Hematopoietic multipotent progenitor cell treated with erythropoietin and hydrocortisone succinate and interleukin-3 and kit ligand, for 8 days (in vitro differentiated cells): ENCODE results near the gene ACTR8.

Experiments used
- DNase-seq: peaks from one replicate; pipeline ENCODE4 v3.0.0-alpha.2; 2015

ACTR8 gene

DNA sequence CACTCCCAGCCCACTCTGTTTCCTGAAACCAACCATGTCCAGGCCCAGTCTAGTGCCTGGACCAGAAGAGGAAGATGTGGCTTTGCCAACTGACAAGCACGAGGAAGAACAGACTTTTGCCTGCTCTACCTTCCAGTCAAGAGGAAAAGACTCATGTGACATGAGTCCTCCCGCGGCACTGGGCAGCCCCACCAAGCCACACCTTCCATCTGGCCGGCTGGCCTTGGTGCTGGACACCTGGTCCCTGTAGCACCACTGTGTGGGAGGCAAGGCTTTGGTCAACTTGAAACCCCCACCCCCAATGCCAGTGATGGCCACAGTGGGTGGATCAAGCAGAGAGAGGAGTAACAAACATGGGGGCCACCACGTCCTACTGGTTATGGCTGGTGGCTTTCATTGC, 48.3 kb downstream of the ACTR8 start:
- no peak for DNase-seq

DNA sequence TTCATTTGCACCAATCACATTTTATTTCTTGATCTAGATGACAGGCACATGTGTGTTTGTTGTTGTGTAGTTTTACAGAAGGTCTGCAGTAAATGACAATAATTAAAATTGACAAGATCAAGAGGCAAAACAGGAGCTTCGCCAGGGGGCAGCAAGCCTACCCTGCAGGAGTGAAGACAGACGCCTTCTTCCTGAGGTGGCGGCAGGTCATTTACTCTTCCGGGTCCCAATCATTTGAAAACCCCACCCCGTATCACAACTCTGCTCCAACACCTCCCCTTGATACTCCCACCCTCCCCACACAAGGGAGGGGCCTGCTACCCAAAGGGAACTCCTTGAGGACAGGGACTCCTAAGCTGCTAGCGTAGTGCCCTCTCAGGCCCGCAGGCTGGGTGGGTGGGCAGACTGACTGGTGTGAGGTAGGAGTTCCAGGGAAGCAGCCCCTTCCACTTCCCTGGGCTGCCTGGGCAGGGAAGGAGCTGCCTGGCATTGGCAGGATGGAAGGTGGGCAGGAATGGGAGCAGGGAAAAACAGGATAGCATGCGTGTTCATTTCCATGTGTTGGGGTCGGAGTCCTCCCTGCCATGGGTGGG, 48.8 kb downstream of the ACTR8 start:
- no peak for DNase-seq

DNA sequence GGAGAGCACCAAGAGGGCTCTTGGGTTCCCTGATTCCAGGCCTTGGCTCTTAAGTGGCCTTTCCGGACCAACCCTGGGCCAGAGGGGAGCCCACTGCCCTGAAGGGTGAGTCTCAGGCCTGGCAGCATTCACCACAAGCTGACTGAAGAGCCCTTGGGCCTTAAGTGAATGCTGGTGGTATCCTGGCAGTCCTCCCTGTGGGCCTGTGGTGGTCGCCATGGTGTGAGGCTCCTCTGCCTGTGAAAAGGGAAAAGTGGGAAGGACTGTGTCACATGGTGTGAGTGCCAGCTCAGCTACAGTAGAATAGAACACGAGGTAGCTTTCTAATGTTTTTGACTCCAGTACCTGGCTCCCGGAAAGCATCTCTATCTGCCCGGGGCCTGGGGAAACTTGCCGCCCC, 51.0 kb downstream of the ACTR8 start:
- DNase-seq, result no peak

DNA sequence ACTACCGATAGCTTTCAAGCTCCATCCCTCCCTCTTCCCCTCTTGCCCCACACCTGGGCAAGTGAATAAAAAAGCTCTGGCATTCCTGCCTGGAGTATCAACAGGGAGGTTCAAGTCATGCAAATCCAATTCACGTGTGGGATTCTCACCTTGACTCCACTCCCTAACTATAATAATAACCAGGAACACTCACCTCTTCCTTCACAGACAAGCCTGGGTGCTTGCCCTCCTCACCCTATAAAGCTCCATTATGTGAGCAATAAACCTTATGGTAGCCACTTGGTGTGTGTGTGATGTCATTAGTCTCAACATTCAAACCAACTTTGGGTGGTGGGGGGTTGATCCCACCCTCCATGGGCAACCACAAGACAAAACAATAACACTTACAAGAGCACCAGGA, 52.3 kb downstream of the ACTR8 start:
- DNase-seq, result no peak

DNA sequence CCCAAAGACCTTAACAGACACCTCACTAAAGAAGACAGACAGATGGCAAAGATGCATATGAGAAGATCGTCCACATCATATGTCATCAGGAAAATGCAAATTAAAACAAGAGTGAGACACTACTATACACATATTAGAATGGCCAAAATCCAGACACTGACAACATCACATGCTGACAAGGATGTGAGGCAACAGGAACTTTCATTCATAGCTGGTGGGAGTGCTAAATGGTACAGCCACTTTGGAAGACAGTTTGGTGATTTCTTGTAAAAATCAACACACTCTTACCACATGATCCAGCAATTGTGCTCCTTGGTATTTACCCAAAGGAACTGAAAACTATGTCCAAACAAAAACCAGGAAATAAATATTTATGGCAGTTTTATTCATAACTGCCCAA, 53.4 kb downstream of the ACTR8 start:
- DNase-seq, result no peak

DNA sequence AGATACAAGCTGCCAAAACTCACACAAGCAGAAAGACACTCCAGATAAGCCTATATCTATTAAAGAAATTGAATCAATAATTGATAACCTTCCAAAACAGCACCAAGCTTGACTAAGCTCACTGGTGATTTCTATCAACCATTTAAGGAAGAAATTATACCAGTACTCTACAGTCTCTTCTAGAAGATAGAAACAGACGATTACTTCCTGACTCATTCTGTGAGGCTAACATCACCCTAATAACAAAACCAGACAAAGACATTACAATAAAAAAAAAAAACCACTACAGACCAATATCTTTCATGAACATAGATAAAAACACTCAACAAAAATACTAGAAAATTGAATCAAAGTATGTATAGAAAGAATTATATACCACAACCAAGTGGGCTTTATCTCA, 55.9 kb downstream of the ACTR8 start:
- DNase-seq, result no peak

DNA sequence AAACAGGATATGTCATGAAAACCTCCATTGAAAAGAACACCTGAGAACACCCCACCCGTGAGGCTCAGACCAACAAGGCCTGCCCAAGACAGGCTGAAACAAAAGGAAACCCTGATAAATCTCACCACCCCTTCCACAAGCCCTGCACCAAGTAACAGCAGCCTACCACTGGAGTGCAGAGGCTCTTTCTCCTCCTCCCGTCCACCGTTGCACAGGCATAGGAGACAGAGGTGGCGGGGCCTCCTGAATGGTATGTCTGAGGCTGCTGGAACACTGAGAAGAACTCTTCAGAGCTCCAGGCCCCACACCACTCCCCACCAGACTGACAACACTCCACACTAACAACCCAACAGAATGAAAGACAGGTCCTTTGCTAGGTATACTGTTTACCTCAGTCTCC, 57.2 kb downstream of the ACTR8 start:
- DNase-seq, result no peak

DNA sequence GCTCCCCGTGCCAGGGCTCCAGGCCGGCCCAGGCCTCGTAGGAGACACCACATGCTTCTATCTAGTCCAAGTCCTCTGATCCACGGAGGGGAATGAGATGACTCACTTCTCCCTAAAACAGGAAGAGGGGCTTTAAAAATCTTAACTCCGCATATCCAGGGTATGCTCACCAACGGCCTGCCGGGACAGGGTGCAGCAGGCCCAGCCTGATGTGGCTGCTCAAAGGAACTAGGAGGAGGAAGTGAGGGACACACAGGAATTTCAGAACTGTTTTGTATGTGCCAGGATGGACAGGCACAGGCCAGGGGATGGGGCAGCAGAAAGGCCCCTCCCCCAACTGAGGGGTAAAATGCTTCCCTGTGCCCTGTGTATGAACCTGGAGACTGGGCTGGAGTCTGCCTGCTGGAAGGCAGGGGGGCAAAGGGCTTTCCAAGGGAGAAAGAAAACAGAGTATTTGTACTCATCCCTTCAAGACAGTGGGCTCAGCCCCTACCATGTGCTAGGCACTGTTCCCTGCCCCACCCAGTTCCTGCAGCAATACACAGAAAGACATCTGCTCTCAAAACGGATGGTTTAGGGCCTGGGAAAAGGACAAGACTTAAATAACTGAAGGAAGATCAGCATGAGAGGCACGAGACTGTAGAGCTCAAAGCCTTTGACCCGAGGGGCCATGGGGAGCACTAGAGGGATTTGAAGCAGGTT, 57.8 kb downstream of the ACTR8 start:
- no peak for DNase-seq

DNA sequence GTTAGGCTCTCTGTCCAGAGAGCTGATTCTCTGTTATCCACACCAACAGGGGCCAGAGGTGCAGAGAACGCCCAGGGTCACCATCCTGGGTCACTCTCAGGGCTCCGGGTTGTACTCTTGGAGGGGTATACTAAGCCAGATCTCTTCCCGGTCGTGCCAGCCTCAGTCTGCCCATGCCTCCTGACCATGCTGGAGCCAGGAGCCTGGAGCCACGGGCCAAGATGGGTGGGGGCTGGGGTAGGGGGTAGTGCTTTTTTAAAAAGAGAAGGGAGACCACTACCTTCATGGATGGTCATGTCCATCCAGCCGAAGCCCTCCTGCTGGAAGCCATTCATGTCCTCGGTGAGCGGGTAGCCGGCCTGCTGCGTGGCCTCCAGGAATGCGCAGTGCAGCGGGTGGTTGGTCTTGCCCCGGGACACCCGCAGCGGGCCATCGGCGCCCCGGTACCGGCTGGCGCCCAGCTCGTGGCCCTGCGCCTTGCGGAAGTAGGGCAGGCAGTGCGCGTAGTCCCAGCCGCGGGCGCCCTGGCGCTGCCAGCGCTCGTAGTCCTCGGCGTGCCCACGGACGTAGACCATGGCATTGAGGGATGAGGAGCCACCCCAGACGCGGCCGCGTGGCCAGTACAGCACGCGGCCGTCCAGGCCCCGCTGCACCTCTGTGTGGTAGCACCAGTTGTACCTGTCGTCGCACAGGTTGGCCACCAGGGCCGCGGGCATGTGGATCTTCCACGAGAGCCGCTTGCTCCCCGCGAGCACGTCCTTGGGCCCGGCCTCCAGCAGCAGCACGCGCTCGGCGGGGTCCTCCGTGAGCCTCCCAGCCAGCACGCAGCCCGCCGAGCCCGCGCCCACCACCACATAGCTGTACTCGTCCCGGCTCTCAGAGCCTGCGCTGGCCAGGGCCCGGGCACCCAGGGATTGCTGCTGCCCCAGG, 58.7 kb downstream of the ACTR8 start:
- DNase-seq, result no peak

DNA sequence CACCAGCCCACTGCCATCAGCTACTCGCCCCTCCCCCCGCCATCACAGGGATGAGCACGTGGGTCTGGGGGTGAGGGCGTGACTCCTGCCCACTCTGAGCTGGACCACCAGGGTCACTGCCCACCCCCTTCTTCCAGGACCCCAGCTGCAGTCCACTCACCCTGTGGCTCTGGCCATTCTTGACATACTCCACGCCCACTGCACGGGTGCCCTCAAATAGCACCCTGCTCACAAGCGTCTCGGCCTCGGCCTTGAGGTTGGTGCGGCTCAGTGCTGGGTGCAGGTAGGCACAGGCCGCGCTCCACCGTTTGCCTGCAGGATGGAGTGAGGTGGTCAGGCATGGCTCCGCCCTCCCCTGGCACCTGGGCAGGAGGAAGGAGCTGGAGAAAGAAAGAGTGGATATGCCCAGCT, 59.6 kb downstream of the ACTR8 start:
- no peak for DNase-seq

DNA sequence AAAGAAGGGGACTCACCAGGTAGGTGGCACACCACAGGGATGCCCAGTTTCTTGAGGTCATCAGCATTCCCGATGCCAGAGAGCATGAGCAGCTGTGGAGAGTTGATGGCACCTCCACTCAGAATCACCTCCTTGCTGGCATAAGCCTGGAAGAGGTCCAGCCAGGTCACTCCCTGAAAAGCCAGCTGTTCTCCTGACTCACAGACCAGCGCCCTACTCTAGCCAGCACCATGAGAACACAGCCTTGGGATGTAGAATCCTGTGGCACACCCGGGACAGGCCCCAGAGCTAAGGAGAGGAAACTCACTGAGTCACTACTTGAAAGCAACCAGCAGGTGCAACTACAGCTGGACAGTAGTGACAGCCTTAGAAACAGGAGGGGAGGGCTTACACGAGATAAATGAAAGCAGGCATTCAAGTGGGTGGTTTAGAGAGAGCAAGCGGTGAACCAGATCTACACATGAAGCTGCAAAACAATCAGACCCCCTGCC, 60.3 kb downstream of the ACTR8 start:
- no peak for DNase-seq

DNA sequence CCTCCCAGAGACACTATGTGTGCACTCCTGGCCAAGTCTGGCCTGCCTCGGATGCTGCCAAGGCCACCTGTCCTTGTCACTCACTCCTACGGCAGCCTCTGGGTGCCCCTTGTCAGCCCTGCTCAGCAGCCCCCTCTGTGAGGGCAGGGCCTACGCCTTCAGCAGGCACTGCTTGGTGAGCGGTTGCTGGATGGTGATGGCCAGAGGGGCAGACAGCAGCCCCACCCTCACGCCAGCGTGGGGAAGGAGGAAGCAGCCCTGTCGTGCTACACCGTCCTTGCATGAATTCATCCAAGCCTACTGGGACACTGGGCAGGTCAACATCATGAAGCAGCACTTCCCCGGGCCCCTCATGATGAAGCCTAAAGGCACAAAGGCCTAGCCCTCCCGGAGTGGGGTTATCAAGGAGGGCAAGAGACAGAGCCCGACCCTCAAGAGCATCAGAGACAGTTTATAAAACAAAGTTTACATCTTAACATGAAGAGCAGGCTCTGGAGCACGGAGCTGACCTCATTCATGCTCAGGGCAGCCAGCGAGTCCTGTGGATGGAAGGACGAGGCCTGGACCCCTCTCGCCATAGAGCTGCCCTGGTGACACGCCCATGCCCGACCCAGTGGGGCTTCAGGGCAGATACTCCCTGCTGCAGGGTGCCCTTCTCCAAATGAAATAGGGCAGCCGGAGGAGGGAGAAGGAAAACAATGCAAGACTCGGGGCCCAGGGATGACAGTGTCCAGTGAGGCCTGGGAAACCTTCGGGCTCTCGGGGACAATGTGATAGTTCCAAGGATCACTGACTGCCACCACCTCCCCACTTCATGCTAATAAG, 61.0 kb downstream of the ACTR8 start:
- DNase-seq, result no peak

DNA sequence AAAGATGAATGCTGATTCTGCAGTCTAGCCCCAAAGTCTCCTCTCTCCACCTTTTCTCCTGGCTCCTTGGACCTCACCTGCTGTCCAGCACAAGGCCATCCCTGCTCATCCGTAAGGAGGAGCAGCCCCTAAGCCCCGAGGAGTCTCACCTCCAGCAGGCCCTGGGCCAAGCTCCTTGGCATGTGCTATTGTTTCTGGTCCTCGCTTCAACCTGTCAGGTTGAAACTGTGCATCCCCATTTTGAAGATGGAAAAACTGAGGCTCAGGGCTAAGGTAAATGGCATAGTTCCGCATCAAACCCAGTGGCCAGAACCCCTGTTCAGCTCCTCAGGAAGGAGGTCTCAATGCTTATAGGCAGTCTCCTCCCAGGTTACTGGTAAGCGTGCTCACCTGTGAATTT, 61.9 kb downstream of the ACTR8 start:
- no peak for DNase-seq

DNA sequence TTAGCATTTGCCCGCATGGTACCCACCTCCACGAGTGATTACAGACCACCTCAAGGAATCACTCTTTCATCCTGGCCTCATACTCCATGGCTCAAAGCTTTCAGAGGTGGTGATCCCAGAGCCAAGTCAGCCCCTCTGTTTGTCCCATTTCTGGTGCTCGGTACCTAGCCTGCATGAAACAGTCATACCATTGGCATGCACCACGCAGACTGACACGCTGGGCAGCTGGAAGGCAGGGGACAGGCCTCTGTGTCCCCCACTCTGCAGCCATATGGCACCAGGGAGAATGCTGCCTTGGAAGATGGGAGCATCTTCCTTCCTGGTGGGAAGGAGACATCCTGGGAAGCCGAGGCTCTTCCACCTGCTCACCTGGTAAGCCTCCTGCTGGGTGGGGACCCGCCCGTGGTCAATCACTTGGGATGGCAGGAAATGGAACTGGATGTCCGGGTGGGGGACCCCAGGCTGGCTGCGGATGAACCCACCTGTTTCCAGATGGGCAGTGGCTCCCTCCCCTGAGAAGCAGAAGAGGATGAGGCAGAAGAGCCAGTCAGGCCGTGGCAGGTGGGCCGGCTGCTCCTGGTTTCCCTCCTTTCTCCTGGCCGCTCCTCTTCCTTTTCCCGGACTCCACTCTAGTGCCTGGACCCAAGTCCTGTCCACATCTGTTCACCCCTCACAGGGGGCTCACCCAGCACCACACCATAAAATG, 62.6 kb downstream of the ACTR8 start:
- no peak for DNase-seq

DNA sequence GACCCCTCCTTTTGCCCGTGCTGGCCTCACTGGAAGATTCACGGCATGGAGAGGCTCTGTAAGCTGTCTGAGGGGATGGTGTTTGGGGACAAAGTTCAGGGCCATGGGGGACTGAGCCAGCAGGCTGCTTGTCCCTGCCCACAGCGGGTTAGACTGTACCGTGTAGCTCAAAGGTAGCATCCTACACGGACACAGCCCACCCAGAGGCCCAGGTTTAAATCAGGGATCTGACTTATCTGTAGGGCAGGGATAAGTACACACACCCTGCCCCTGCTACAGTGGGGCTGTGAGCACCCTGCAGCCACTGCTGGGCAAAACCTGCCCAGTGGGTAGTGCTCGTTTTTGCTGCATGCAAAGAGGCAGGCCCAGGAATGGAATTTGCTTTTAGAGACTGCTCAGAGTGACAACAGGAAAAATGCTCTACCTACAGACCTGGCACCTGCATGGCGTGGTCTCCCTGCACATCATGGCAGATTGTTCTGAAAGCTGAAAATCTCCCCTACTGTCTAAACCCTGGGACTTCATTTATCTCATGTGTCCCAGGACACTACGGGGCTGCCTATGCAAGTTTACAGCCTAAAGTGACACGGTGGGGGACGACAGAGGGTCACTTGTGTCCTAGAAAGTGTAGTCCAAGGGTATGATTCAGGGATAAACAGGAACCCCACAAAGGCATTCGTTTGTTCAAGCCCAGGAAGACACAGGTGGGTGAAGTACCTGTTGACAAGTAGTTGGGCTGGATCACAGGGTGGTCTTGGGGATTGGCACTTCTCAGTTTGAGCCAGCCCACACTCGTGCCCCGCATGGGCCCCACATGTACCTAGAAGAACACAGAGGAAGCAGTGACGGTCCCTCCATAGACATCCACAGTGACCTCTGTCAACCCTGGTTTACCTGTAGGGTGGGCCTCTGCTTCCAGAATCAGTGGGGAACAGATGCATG, 63.5 kb downstream of the ACTR8 start:
- no peak for DNase-seq

DNA sequence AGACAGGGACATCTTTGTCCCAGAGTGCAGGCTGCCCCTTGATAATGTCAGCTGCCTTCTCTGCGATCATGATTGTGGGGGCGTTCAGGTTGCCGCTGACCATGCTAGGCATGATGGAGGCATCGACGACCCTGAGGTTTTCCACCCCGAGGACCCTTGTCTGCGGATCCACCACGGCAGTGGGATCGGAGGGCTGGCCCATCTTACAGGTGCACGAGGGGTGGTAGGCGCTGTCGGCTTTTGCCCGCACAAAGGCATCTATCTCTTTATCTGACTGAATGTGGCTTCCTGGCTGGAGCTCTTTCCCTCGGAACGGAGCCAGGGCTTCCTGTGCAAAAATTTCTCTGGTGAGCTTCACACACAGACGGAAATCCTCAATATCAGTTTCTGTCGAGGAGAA, 64.1 kb downstream of the ACTR8 start:
- no peak for DNase-seq

DNA sequence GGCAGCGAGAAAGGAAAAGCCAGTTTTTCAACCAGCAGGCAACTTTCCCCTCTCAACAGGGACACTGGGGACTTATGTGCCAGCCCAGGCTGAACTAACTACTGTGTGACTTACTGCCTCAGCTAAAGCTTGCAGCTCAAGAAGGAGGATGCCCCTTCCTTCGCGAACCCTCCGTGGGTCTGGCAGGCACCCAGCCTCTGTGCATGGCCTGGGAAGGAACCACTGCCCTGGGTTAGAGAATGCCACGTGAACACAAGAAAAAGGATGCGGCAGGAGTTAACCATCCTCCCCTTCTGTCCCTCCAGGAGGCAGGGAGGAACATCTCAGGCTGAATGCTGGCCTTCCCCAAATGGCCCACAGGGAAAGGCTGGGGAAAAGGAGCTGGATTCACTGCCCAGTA, 64.7 kb downstream of the ACTR8 start:
- DNase-seq, result no peak
